HG02870 (cell line): Measurements from ENCODE around the gene TCF7L2.
"Not testable (repeated sequence)": the region's sequence is repeated elsewhere in the genome, so short reads cannot be mapped to it uniquely, and the experiment has no call there.

Source experiments
- ATAC-seq: cut with Tn5 transposase; IDR thresholded peaks from one replicate; pipeline ENCODE4 v1.9.1; 2021; ENCODE audit warnings: mild to moderate bottlenecking, moderate library complexity; ENCODE audit not compliant: unreplicated experiment

TCF7L2 gene

GRCh38 chr10:113061557-113061956 is 111.5 kb downstream of the TCF7L2 start:
- no peak for ATAC-seq

- ATAC-seq = no peak
These were observed 113.3 kb downstream of the TCF7L2 start for GRCh38 chr10:113063043-113063967.

- no peak for ATAC-seq
These were observed 114.0 kb downstream of the TCF7L2 start for GRCh38 chr10:113064039-113064438.

GRCh38 chr10:113066120-113066519 is 116.1 kb downstream of the TCF7L2 start:
- ATAC-seq = not testable (repeated sequence)

GRCh38 chr10:113066561-113067312 is 116.7 kb downstream of the TCF7L2 start:
- no peak for ATAC-seq

- no peak for ATAC-seq
These were observed 117.5 kb downstream of the TCF7L2 start for GRCh38 chr10:113067501-113067900.

GRCh38 chr10:113068178-113068890 is 118.3 kb downstream of the TCF7L2 start:
- ATAC-seq = no peak

GRCh38 chr10:113069595-113069994 is 119.5 kb downstream of the TCF7L2 start:
- ATAC-seq = no peak

GRCh38 chr10:113071446-113071845 is 121.4 kb downstream of the TCF7L2 start:
- no peak for ATAC-seq

GRCh38 chr10:113073549-113074189 is 123.6 kb downstream of the TCF7L2 start:
- no peak for ATAC-seq

GRCh38 chr10:113076949-113077348 is 126.9 kb downstream of the TCF7L2 start:
- ATAC-seq = no peak

GRCh38 chr10:113078282-113078907 is 128.3 kb downstream of the TCF7L2 start:
- no peak for ATAC-seq

- no peak for ATAC-seq
These were observed 130.2 kb downstream of the TCF7L2 start for GRCh38 chr10:113080061-113080924.

- no peak for ATAC-seq
These were observed 130.8 kb downstream of the TCF7L2 start for GRCh38 chr10:113080925-113081229.

GRCh38 chr10:113084031-113084430 is 134.0 kb downstream of the TCF7L2 start:
- no peak for ATAC-seq

GRCh38 chr10:113085776-113086175 is 135.7 kb downstream of the TCF7L2 start:
- ATAC-seq = no peak

GRCh38 chr10:113086282-113086681 is 136.2 kb downstream of the TCF7L2 start:
- ATAC-seq = no peak

- no peak for ATAC-seq
These were observed 137.3 kb downstream of the TCF7L2 start for GRCh38 chr10:113087165-113088029.

- ATAC-seq = no peak
These were observed 138.1 kb downstream of the TCF7L2 start for GRCh38 chr10:113088194-113088593.
